Neural cell (in vitro differentiated cells): Measurements from ENCODE around the gene MEGF6. TPM values are rescaled to one million over a fixed set of nuclear protein-coding genes. Genes with fewer than 3 reads are reported as not detected.

Source experiments
- H2AFZ ChIP-seq: fragments of 200-600, 300-800 bp; sonication (generic), shearing (Covaris generic); 2 replicates; pipeline ENCODE4 v1.6.0; 2014; ENCODE audit warnings: low read depth, mild to moderate bottlenecking, antibody characterized with exemption, low read length, moderate library complexity
- H3F3A ChIP-seq: fragments of 200-600 bp; shearing (Covaris generic); 2 replicates; pipeline ENCODE4 v1.6.1; 2016; ENCODE audit warnings: mild to moderate bottlenecking, moderate library complexity, mixed read lengths, antibody characterized with exemption, low read length; ENCODE audit not compliant: insufficient read depth, poor library complexity, severe bottlenecking
- H3K27ac ChIP-seq: fragments of 200-600, 300-800 bp; sonication (generic), shearing (Covaris generic); 2 replicates; pipeline ENCODE4 v1.5.1; 2014; ENCODE audit warnings: mild to moderate bottlenecking, low read length, moderate library complexity
- H3K27me3 ChIP-seq: fragments of 300-800, 200-600 bp; sonication (generic), shearing (Covaris generic); 2 replicates; pipeline ENCODE4 v1.6.0; 2014; ENCODE audit warnings: mild to moderate bottlenecking, low read depth, low read length, moderate library complexity; ENCODE audit not compliant: insufficient read depth
- H3K36me3 ChIP-seq: fragments of 300-800, 200-600 bp; sonication (generic), shearing (Covaris generic); 2 replicates; pipeline ENCODE4 v1.5.1; 2014; ENCODE audit warnings: mild to moderate bottlenecking, antibody characterized with exemption, low read length, moderate library complexity; ENCODE audit not compliant: insufficient read depth
- H3K4me2 ChIP-seq: fragments of 300-800, 200-600 bp; sonication (generic), shearing (Covaris generic); 2 replicates; pipeline ENCODE4 v1.6.0; 2014; ENCODE audit warnings: mild to moderate bottlenecking, low read length
- H3K4me3 ChIP-seq: fragments of 300-800, 200-600 bp; sonication (generic), shearing (Covaris generic); 2 replicates; pipeline ENCODE4 v1.5.1; 2014; ENCODE audit warnings: mild to moderate bottlenecking, low read length, moderate library complexity
- H3K79me2 ChIP-seq: fragments of 200-600 bp; shearing (Covaris generic); replicated peaks from 2 replicates; pipeline ENCODE4 v1.6.0; 2014; ENCODE audit warnings: mild to moderate bottlenecking, low read length, moderate library complexity; ENCODE audit not compliant: insufficient read depth
- H3K9ac ChIP-seq: fragments of 300-800, 200-600 bp; sonication (generic), shearing (Covaris generic); 2 replicates; pipeline ENCODE4 v1.6.1; 2016; ENCODE audit warnings: mild to moderate bottlenecking, low read length, mixed read lengths
- H3K9me2 ChIP-seq: fragments of 200-600 bp; shearing (Covaris generic); 2 replicates; pipeline ENCODE4 v1.6.1; 2016; ENCODE audit warnings: mild to moderate bottlenecking, low read length, mixed read lengths; ENCODE audit not compliant: insufficient read depth
- H3K9me3 ChIP-seq: fragments of 200-600, 300-800 bp; sonication (generic), shearing (Covaris generic); 2 replicates; pipeline ENCODE4 v1.6.1; 2016; ENCODE audit warnings: mild to moderate bottlenecking, mixed run types, low read length, moderate library complexity, mixed read lengths
- H4K20me1 ChIP-seq: fragments of 200-600 bp; shearing (Covaris generic); 2 replicates; pipeline ENCODE4 v1.6.1; 2016; ENCODE audit warnings: mild to moderate bottlenecking, mixed run types; ENCODE audit not compliant: insufficient read depth
- CTCF ChIP-seq: fragments of 450-650 bp; IDR thresholded peaks from 2 replicates; pipeline ENCODE4 v1.5.1; 2014; ENCODE audit warnings: antibody characterized with exemption, mild to moderate bottlenecking, moderate library complexity; ENCODE audit not compliant: poor library complexity, severe bottlenecking
- EP300 ChIP-seq: fragments of 450-650 bp; conservative IDR thresholded peaks from 2 replicates; pipeline ENCODE4 v1.6.1; 2014; ENCODE audit warnings: antibody characterized with exemption, mild to moderate bottlenecking, moderate library complexity; ENCODE audit not compliant: poor library complexity, severe bottlenecking
- EZH2 ChIP-seq: fragments of 200-600, 300-800 bp; shearing (Covaris generic), sonication (generic); IDR thresholded peaks from 2 replicates; pipeline ENCODE4 v1.6.1; 2014; ENCODE audit warnings: antibody characterized with exemption, low read length, borderline replicate concordance, mild to moderate bottlenecking; ENCODE audit not compliant: insufficient read depth, poor library complexity, severe bottlenecking
- MXI1 ChIP-seq: fragments of 450-650 bp; conservative IDR thresholded peaks from 2 replicates; pipeline ENCODE4 v1.6.1; 2014; ENCODE audit warnings: antibody characterized with exemption, mild to moderate bottlenecking; ENCODE audit not compliant: poor library complexity, severe bottlenecking
- POLR2AphosphoS5 ChIP-seq: IDR thresholded peaks from 2 replicates; pipeline ENCODE4 v1.6.1; 2012
- RAD21 ChIP-seq: fragments of 450-650 bp; conservative IDR thresholded peaks from 2 replicates; pipeline ENCODE4 v1.6.1; 2014; ENCODE audit warnings: antibody characterized with exemption, mild to moderate bottlenecking, moderate library complexity
- REST ChIP-seq: IDR thresholded peaks from 2 replicates; pipeline ENCODE4 v1.6.1; 2012; ENCODE audit warnings: borderline replicate concordance
- SMC3 ChIP-seq: fragments of 450-650 bp; conservative IDR thresholded peaks from 2 replicates; pipeline ENCODE4 v1.6.1; 2014; ENCODE audit warnings: antibody characterized with exemption, mild to moderate bottlenecking, moderate library complexity; ENCODE audit not compliant: poor library complexity
- TAF1 ChIP-seq: IDR thresholded peaks from 2 replicates; pipeline ENCODE4 v1.6.1; 2012; ENCODE audit warnings: low read depth
- polyA plus RNA-seq: library from polyadenylated mRNA; depleted of rRNA; stranded (reverse); fragments of >200 nt; gene quantifications from 2 replicates; pipeline ENCODE4 v1.2.3, GENCODE V29; 2014

MEGF6 gene
- polyA plus RNA-seq, 1 donor from 2014 or later: 6.0 TPM

- no peaks in the 10 kb centered on the region for H3F3A ChIP-seq
- H3K9me3 ChIP-seq: no peaks in the 10 kb centered on the region
- no peaks in the 10 kb centered on the region for H3K27me3 ChIP-seq
- no peak overlapping the region for H2AFZ ChIP-seq
- no peaks in the 10 kb centered on the region for H3K79me2 ChIP-seq
- TF ChIP-seq EZH2 (no peak), SMC3 (no peak), CTCF (no peak), MXI1 (no peak), POLR2AphosphoS5 (no peak), TAF1 (no peak), REST (no peak), RAD21 (no peak), EP300 (no peak)
- H3K9ac ChIP-seq: no peak overlapping the region
- no peaks in the 10 kb centered on the region for H3K9me2 ChIP-seq
- no peak overlapping the region for H3K4me3 ChIP-seq
- H3K36me3 ChIP-seq: no peaks in the 10 kb centered on the region
- no peak overlapping the region for H3K4me2 ChIP-seq
- no peaks in the 10 kb centered on the region for H4K20me1 ChIP-seq
- no peak overlapping the region for H3K27ac ChIP-seq
These were observed 142.0 kb downstream of the MEGF6 start for GRCh38 chr1:3469104-3469848.

- no peaks in the 10 kb centered on the region for H3K79me2 ChIP-seq
- no peaks in the 10 kb centered on the region for H3K9me2 ChIP-seq
- no peak overlapping the region for H3K4me3 ChIP-seq
- H3K27ac ChIP-seq: no peak overlapping the region
- H3K27me3 ChIP-seq: no peaks in the 10 kb centered on the region
- no peak overlapping the region for H3K9ac ChIP-seq
- H3K9me3 ChIP-seq: no peaks in the 10 kb centered on the region
- no peak overlapping the region for H3K4me2 ChIP-seq
- H3F3A ChIP-seq: no peaks in the 10 kb centered on the region
- no peak for TF ChIP-seq RAD21
- TF ChIP-seq EP300: no peak
- TF ChIP-seq MXI1: no peak
- no peak for TF ChIP-seq SMC3
- no peak for TF ChIP-seq TAF1
- TF ChIP-seq REST: no peak
- TF ChIP-seq POLR2AphosphoS5: no peak
- TF ChIP-seq CTCF: no peak
- TF ChIP-seq EZH2: no peak
- no peak overlapping the region for H2AFZ ChIP-seq
- no peaks in the 10 kb centered on the region for H4K20me1 ChIP-seq
- H3K36me3 ChIP-seq: no peaks in the 10 kb centered on the region
These were observed 142.8 kb downstream of the MEGF6 start for GRCh38 chr1:3468236-3469103.
